ENCODE data around the gene SLC8B1. TPM values are rescaled to one million over a fixed set of nuclear protein-coding genes. Genes with fewer than 3 reads are reported as not detected.

The SLC8B1 gene
- polyA plus RNA-seq, 3 donors: 14.2 to 20.6 (median 14.9) TPM

DNA sequence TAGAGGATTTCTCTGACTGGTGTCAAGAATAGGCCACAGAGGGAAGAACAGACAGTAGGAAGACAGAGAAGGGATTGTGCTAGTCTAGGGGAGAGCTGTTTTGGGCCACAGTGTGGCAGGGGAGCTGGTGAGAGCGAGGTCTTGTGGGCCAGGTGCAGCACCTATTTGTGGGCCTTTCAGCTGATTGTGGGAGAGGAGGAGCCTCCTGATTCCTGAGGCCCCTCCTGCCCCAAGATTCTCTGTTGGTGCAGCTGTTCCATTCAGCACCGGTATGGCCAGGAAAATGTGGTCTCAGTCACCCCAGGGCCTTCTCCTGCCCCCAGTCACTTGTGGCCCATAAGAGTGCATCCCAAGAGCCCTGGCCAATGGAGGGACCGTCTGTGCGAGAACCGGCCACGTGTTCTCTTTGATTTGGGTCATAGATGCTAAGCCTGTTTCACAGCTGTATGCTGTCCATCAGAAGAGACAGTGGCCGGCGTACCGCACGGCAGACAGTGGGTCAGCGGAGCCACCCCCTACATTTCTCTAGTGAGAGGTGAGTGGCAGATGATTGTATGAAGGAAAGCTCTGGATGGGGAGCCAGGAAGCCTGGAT lies 86.0 kb downstream of the SLC8B1 start:
- DNase-seq: no peak

Other genes starting within 250 kb of the SLC8B1 start
- gene RASAL1, start 199.3 kb downstream of the SLC8B1 start, polyA plus RNA-seq (ENCODE audit: insufficient read length in 3 of 3): 10 to 100 TPM in 1 of 3 donors, 1 to 10 TPM in 2; 8.7 to 10.6 (median 9.9) TPM
- 1 to 10 TPM; 1.2 to 2.2 (median 1.4) TPM for gene CFAP73, start 185.4 kb downstream of the SLC8B1 start, polyA plus RNA-seq (ENCODE audit: insufficient read length in 3 of 3)
- 100 to 1,000 TPM in 1 of 3 donors, 10 to 100 TPM in 2; 71.7 to 106 (median 97.1) TPM for gene DDX54, start 149.6 kb downstream of the SLC8B1 start, polyA plus RNA-seq (ENCODE audit: insufficient read length in 3 of 3)
- gene RITA1, start 149.4 kb downstream of the SLC8B1 start, polyA plus RNA-seq (ENCODE audit: insufficient read length in 3 of 3): 10 to 100 TPM; 17.2 to 21.5 (median 20.5) TPM
- 10 to 100 TPM; 32.7 to 49.4 (median 47.8) TPM for gene TPCN1, start 113.6 kb downstream of the SLC8B1 start, polyA plus RNA-seq (ENCODE audit: insufficient read length in 3 of 3)
- gene PLBD2, start 23.5 kb upstream of the SLC8B1 start, polyA plus RNA-seq (ENCODE audit: insufficient read length in 3 of 3): 10 to 100 TPM; 16.6 to 23.0 (median 21.8) TPM
- under 1 TPM; 0.19 to 0.53 (median 0.45) TPM for gene SDS, start 68.8 kb upstream of the SLC8B1 start, polyA plus RNA-seq (ENCODE audit: insufficient read length in 3 of 3)
- 10 to 100 TPM; 15.4 to 18.2 (median 16.2) TPM for gene SDSL, start 87.3 kb upstream of the SLC8B1 start, polyA plus RNA-seq (ENCODE audit: insufficient read length in 3 of 3)
- gene LHX5, start 136.8 kb upstream of the SLC8B1 start, polyA plus RNA-seq (ENCODE audit: insufficient read length in 3 of 3): not detected

Measured in renal pelvis (tissue), 4 donors.